ENCODE measurements around the gene FUBP3.

- no peak for TF ChIP-seq CTCF (IDR thresholded peaks at IDR 0.05)
- no peak for TF ChIP-seq EP300 (IDR thresholded peaks at IDR 0.05)
Measured at GRCh38 chr9:130530938-130531337, 48.4 kb upstream of the FUBP3 start.

Data from tibial nerve (tissue), 4 donors.